GM21723 (cell line): Measurements from ENCODE around the gene CDO1.
"Not testable (repeated sequence)": the region's sequence is repeated elsewhere in the genome, so short reads cannot be mapped to it uniquely, and the experiment has no call there.

Experiments used
- ATAC-seq: cut with Tn5 transposase; IDR thresholded peaks from one replicate; pipeline ENCODE4 v1.9.1; 2021; ENCODE audit warnings: mild to moderate bottlenecking, moderate library complexity; ENCODE audit not compliant: unreplicated experiment

CDO1 gene

GRCh38 chr5:115831163-115831768 is 14.8 kb upstream of the CDO1 start:
- peak; percentile 72 for ATAC-seq

- ATAC-seq: no peak
Measured at GRCh38 chr5:115829913-115830312, 13.5 kb upstream of the CDO1 start.

GRCh38 chr5:115825948-115826347 is 9.5 kb upstream of the CDO1 start:
- ATAC-seq: no peak

GRCh38 chr5:115824983-115825382 is 8.5 kb upstream of the CDO1 start:
- ATAC-seq: not testable (repeated sequence)

GRCh38 chr5:115820846-115821245 is 4.4 kb upstream of the CDO1 start:
- no peak for ATAC-seq

- ATAC-seq: no peak
Measured at GRCh38 chr5:115818821-115819220, 2.4 kb upstream of the CDO1 start.

GRCh38 chr5:115817386-115817785 is 927 bp upstream of the CDO1 start:
- no peak for ATAC-seq

GRCh38 chr5:115815693-115816225 is 700 bp downstream of the CDO1 start:
- no peak for ATAC-seq

- ATAC-seq: no peak
Measured at GRCh38 chr5:115815006-115815692, 1.3 kb downstream of the CDO1 start.

- ATAC-seq: no peak
Measured at GRCh38 chr5:115813719-115814118, 2.7 kb downstream of the CDO1 start.

GRCh38 chr5:115812372-115812771 is 4.1 kb downstream of the CDO1 start:
- no peak for ATAC-seq

GRCh38 chr5:115811406-115811805 is 5.1 kb downstream of the CDO1 start:
- ATAC-seq: no peak

- ATAC-seq: no peak
Measured at GRCh38 chr5:115810761-115811160, 5.7 kb downstream of the CDO1 start.

- ATAC-seq: no peak
Measured at GRCh38 chr5:115809946-115810345, 6.5 kb downstream of the CDO1 start.

- not testable (repeated sequence) for ATAC-seq
Measured at GRCh38 chr5:115808066-115808465, 8.4 kb downstream of the CDO1 start.

GRCh38 chr5:115807654-115808052 is 8.8 kb downstream of the CDO1 start:
- no peak for ATAC-seq

- no peak for ATAC-seq
Measured at GRCh38 chr5:115806986-115807653, 9.3 kb downstream of the CDO1 start.

- no peak for ATAC-seq
Measured at GRCh38 chr5:115801984-115802383, 14.5 kb downstream of the CDO1 start.

- no peak for ATAC-seq
Measured at GRCh38 chr5:115801152-115801551, 15.3 kb downstream of the CDO1 start.

GRCh38 chr5:115800108-115800507 is 16.4 kb downstream of the CDO1 start:
- ATAC-seq: no peak

- ATAC-seq: no peak
Measured at GRCh38 chr5:115798252-115798651, 18.2 kb downstream of the CDO1 start.

GRCh38 chr5:115796656-115797055 is 19.8 kb downstream of the CDO1 start:
- ATAC-seq: no peak
